HepG2 (cell line): Measurements from ENCODE around the gene TBC1D25. TPM values are rescaled to one million over a fixed set of nuclear protein-coding genes. Genes with fewer than 3 reads are reported as not detected.

ENCODE experiments used
- BRD4 ChIP-seq: sonication (generic); formaldehyde crosslinking; IDR thresholded peaks from 2 replicates; pipeline ENCODE4 v1.4.0; 2020; ENCODE audit warnings: missing genetic modification reagents
- CBX2 ChIP-seq, 2 experiments: fragments of 200-600 bp in 1 of 2; sonication (generic); formaldehyde crosslinking in 1 of 2; IDR thresholded peaks; 2 replicates each; pipeline versions ENCODE4 v1.7.0 to v1.8.1; 2018 to 2022; ENCODE audit warnings: low read depth in 2 of 2, low read length in 1 of 2, mild to moderate bottlenecking in 1 of 2, missing genetic modification reagents in 1 of 2
- GRHL1 ChIP-seq: sonication (generic); formaldehyde crosslinking; conservative IDR thresholded peaks from 2 replicates; pipeline ENCODE4 v1.8.0; 2022; ENCODE audit warnings: missing genetic modification reagents
- HDAC6 ChIP-seq: fragments of 200-600 bp; sonication (generic); IDR thresholded peaks from 2 replicates; pipeline ENCODE4 v1.7.0; 2017; ENCODE audit warnings: mild to moderate bottlenecking, antibody characterized with exemption, low read length, low read depth
- NFIB ChIP-seq: sonication (generic); formaldehyde crosslinking; IDR thresholded peaks from 2 replicates; pipeline ENCODE4 v1.9.0; 2021; ENCODE audit warnings: missing genetic modification reagents, mild to moderate bottlenecking, borderline replicate concordance
- TAF1 ChIP-seq: sonication (generic); formaldehyde crosslinking; IDR thresholded peaks from 2 replicates; pipeline ENCODE4 v1.4.0; 2020; ENCODE audit warnings: missing genetic modification reagents
- TEAD3 ChIP-seq: optimal IDR thresholded peaks from 2 replicates; pipeline ENCODE3; 2016; ENCODE audit warnings: borderline replicate concordance
- ZHX1 ChIP-seq: sonication (generic); formaldehyde crosslinking; IDR thresholded peaks from 2 replicates; pipeline ENCODE4 v1.8.1; 2022; ENCODE audit warnings: low read depth, mild to moderate bottlenecking, missing genetic modification reagents
- ZMAT5 ChIP-seq: sonication (generic); formaldehyde crosslinking; IDR thresholded peaks from 2 replicates; pipeline ENCODE4 v1.5.0; 2020; ENCODE audit warnings: mild to moderate bottlenecking, low read depth, missing genetic modification reagents, borderline replicate concordance
- ZMYM4 ChIP-seq: sonication (generic); formaldehyde crosslinking; IDR thresholded peaks from 2 replicates; pipeline ENCODE4 v1.8.1; 2023; ENCODE audit warnings: mild to moderate bottlenecking, missing genetic modification reagents
- ZNF10 ChIP-seq: sonication (generic); formaldehyde crosslinking; IDR thresholded peaks from 2 replicates; pipeline ENCODE4 v1.4.0; 2020; ENCODE audit warnings: mild to moderate bottlenecking, low read depth, missing genetic modification reagents, borderline replicate concordance
- ZNF253 ChIP-seq: sonication (generic); formaldehyde crosslinking; IDR thresholded peaks from 2 replicates; pipeline ENCODE4 v1.8.0; 2022; ENCODE audit warnings: mild to moderate bottlenecking, missing genetic modification reagents, borderline replicate concordance
- ZNF547 ChIP-seq: sonication (generic); formaldehyde crosslinking; IDR thresholded peaks from 2 replicates; pipeline ENCODE4 v1.5.1; 2020; ENCODE audit warnings: mild to moderate bottlenecking, missing genetic modification reagents
- ZNF891 ChIP-seq: sonication (generic); formaldehyde crosslinking; IDR thresholded peaks from 2 replicates; pipeline ENCODE4 v1.5.0; 2020; ENCODE audit warnings: mild to moderate bottlenecking, missing genetic modification reagents
- polyA plus RNA-seq, 8 experiments: library from polyadenylated mRNA; depleted of rRNA in 3 of 8; stranded (reverse) in 7 of 8; unstranded in 1 of 8; fragments of >200 nt; fragmentation: Illumina TruSeq in 4 of 8; extraction: Trizol in 4 of 8; gene quantifications; 2 replicates each; pipeline versions ENCODE4 v1.2.1 to v1.2.3, GENCODE V29; 2011 to 2016; ENCODE audit warnings: low read depth in 4 of 8, missing spikeins in 1 of 8, mixed read lengths in 1 of 8; ENCODE audit not compliant: insufficient read depth in 1 of 8
- total RNA-seq, 5 experiments: library from RNA; depleted of rRNA; stranded (reverse); fragments of >200 nt; fragmentation: Illumina TruSeq; extraction: Trizol; gene quantifications; 2 replicates each; pipeline ENCODE4 v1.2.3, GENCODE V29; 2016; ENCODE audit warnings: low read depth in 1 of 5
- TF ChIP-seq, protein P1 (sequence below): sonication (generic); formaldehyde crosslinking; conservative IDR thresholded peaks from 2 replicates; pipeline ENCODE4 v1.4.0; 2020; ENCODE audit warnings: missing genetic modification reagents
- TF ChIP-seq, protein P2 (sequence below): sonication (generic); formaldehyde crosslinking; IDR thresholded peaks from 2 replicates; pipeline ENCODE4 v1.8.0; 2022; ENCODE audit warnings: mild to moderate bottlenecking, missing genetic modification reagents; ENCODE audit not compliant: insufficient replicate concordance
- TF ChIP-seq, protein P3 (sequence below): sonication (generic); formaldehyde crosslinking; IDR thresholded peaks from 2 replicates; pipeline ENCODE4 v1.4.0; 2020; ENCODE audit warnings: missing genetic modification reagents; ENCODE audit errors: not compliant biosample characterization
- TF ChIP-seq, protein P4 (sequence below): IDR thresholded peaks from 2 replicates; pipeline ENCODE4 v1.6.1; 2016; ENCODE audit warnings: mild to moderate bottlenecking

Gene TBC1D25
- total and polyA plus RNA-seq, 2 of the 13 experiments (the other 11 are each of a cell fraction or from before 2014, with no cell fraction given), result 3.5 to 4.7 TPM

DNA sequence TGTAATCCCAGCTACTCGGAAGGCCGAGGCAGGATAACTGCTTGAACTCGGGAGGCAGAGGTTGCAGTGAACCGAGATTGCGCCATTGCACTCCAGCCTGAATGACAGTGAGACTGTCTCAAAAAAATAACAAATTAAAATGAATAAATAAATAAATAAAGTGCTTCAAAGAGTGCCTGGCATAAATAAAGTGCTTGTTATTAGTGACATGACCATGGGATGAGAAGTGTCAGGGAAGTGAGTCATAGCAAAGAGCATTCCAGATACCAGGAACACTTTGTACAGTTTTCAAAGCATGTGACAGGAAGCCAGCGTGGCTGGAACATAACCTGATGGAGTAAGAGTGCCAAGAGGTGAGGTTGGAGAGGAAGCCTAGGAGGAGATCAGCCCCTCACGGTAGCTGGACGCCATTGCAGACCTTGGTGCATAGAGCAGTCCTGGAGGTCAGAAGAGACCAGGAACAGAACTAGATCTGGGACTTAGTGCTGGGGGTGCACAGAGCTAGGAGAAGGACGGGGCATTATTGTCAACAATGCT is 51.8 kb downstream of the TBC1D25 start (continued):
- TF ChIP-seq GRHL1 (no peak), ZHX1 (no peak), TAF1 (CRISPR knock-in tag) (no peak), CBX2 (IDR thresholded peaks at IDR 0.05; ENCODE audit: low read depth, low read length) (no peak), CBX2 (CRISPR knock-in tag; IDR thresholded peaks at IDR 0.05; ENCODE audit: low read depth) (no peak), BRD4 (no peak), ZMAT5 (no peak), ZNF891 (CRISPR knock-in tag) (no peak), NFIB (no peak), ZNF547 (no peak), ZNF10 (CRISPR knock-in tag) (no peak), ZNF253 (CRISPR knock-in tag) (no peak), TEAD3 (CRISPR knock-in tag) (peak; percentile 60), ZMYM4 (CRISPR knock-in tag) (no peak), HDAC6 (no peak)
- TF ChIP-seq, protein P1, sequence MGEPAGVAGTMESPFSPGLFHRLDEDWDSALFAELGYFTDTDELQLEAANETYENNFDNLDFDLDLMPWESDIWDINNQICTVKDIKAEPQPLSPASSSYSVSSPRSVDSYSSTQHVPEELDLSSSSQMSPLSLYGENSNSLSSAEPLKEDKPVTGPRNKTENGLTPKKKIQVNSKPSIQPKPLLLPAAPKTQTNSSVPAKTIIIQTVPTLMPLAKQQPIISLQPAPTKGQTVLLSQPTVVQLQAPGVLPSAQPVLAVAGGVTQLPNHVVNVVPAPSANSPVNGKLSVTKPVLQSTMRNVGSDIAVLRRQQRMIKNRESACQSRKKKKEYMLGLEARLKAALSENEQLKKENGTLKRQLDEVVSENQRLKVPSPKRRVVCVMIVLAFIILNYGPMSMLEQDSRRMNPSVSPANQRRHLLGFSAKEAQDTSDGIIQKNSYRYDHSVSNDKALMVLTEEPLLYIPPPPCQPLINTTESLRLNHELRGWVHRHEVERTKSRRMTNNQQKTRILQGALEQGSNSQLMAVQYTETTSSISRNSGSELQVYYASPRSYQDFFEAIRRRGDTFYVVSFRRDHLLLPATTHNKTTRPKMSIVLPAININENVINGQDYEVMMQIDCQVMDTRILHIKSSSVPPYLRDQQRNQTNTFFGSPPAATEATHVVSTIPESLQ (CRISPR knock-in tag), result no peak
- TF ChIP-seq, protein P2, sequence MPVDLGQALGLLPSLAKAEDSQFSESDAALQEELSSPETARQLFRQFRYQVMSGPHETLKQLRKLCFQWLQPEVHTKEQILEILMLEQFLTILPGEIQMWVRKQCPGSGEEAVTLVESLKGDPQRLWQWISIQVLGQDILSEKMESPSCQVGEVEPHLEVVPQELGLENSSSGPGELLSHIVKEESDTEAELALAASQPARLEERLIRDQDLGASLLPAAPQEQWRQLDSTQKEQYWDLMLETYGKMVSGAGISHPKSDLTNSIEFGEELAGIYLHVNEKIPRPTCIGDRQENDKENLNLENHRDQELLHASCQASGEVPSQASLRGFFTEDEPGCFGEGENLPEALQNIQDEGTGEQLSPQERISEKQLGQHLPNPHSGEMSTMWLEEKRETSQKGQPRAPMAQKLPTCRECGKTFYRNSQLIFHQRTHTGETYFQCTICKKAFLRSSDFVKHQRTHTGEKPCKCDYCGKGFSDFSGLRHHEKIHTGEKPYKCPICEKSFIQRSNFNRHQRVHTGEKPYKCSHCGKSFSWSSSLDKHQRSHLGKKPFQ, result no peak
- TF ChIP-seq, protein P3, sequence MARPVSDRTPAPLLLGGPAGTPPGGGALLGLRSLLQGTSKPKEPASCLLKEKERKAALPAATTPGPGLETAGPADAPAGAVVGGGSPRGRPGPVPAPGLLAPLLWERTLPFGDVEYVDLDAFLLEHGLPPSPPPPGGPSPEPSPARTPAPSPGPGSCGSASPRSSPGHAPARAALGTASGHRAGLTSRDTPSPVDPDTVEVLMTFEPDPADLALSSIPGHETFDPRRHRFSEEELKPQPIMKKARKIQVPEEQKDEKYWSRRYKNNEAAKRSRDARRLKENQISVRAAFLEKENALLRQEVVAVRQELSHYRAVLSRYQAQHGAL, result no peak
- TF ChIP-seq, protein P4, sequence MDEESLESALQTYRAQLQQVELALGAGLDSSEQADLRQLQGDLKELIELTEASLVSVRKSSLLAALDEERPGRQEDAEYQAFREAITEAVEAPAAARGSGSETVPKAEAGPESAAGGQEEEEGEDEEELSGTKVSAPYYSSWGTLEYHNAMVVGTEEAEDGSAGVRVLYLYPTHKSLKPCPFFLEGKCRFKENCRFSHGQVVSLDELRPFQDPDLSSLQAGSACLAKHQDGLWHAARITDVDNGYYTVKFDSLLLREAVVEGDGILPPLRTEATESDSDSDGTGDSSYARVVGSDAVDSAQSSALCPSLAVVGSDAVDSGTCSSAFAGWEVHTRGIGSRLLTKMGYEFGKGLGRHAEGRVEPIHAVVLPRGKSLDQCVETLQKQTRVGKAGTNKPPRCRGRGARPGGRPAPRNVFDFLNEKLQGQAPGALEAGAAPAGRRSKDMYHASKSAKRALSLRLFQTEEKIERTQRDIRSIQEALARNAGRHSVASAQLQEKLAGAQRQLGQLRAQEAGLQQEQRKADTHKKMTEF (CRISPR knock-in tag), result no peak
